ENCODE measurements around the gene NEUROG2.

DNA sequence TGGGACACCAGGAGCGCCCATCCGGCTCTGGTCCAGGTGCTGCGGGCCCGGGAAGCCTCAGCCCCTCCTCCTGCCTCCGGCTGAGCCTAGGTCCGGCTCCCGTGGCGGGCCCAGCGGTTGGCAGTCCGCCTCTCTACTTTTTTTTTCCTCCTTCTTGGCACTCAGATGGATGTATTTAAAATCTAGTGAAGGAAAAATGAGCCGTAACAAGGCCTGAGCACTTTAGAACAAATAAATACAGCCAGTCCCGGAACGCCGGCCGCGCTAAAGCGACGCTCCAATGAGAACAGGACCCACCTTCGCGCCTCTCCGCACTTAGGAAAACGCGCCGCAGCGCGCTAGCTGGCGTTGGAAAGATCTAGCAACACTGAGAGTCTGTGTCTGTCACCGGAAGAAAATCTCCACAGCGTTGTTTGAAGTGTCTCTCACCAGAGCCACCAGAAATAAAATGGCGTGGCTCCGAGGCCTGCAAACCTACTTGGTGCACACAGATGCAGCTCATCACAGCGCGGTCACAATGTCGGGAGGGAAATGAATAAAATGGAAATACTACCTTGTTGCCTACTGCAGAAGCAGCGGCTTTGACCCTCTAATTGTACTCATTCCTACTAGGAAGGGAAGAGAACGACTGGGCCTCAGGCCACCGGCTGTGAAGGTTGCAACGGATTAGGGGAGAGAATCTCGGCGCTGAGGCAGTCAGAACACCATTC is 4.7 kb downstream of the NEUROG2 start:
- TF ChIP-seq, protein P1, sequence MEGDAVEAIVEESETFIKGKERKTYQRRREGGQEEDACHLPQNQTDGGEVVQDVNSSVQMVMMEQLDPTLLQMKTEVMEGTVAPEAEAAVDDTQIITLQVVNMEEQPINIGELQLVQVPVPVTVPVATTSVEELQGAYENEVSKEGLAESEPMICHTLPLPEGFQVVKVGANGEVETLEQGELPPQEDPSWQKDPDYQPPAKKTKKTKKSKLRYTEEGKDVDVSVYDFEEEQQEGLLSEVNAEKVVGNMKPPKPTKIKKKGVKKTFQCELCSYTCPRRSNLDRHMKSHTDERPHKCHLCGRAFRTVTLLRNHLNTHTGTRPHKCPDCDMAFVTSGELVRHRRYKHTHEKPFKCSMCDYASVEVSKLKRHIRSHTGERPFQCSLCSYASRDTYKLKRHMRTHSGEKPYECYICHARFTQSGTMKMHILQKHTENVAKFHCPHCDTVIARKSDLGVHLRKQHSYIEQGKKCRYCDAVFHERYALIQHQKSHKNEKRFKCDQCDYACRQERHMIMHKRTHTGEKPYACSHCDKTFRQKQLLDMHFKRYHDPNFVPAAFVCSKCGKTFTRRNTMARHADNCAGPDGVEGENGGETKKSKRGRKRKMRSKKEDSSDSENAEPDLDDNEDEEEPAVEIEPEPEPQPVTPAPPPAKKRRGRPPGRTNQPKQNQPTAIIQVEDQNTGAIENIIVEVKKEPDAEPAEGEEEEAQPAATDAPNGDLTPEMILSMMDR (IDR thresholded peaks at IDR 0.05; ENCODE audit: low read depth, low read length): no peak
- no peak for TF ChIP-seq EZH2phosphoT487 (IDR thresholded peaks at IDR 0.05; ENCODE audit: low read depth)
